IMR-90 (cell line): Measurements from ENCODE around the gene TNS3. TPM values are rescaled to one million over a fixed set of nuclear protein-coding genes. Genes with fewer than 3 reads are reported as not detected.

Experiments used
- ATAC-seq: fragments of 200-7000 bp; cut with Tn5 transposase; 2 replicates; pipeline ENCODE4 v1.9.1; 2020; ENCODE audit warnings: low read depth, mild to moderate bottlenecking, moderate library complexity
- BruUV-seq: library from RNA; stranded (reverse); fragments of 400-500 nt; replicated peaks from 2 replicates; lab custom pipeline; 2021; lab: Mats Ljungman, UMichigan
- CTCF ChIA-PET: fragments of 300-600 bp; formaldehyde crosslinking; extraction: SDS; loops from one replicate; lab custom pipeline; 2021; ENCODE audit warnings: antibody characterized with exemption; lab: Yijun Ruan, JAX
- POLR2A ChIA-PET: fragments of 300-600 bp; sonication (Branson Sonifier 250); formaldehyde crosslinking; loops from one replicate; lab custom pipeline; 2022; ENCODE audit warnings: antibody characterized with exemption; ENCODE audit not compliant: unreplicated experiment; lab: Charles Lee
- DNase-seq: peaks from one replicate; pipeline ENCODE4 v3.0.0; 2013
- H2AFZ ChIP-seq: replicated peaks from 2 replicates; pipeline ENCODE3; 2013; ENCODE audit warnings: low read length, mild to moderate bottlenecking; ENCODE audit not compliant: poor library complexity
- H2AK5ac ChIP-seq: 2 replicates; pipeline ENCODE4 v1.6.1; 2013; ENCODE audit warnings: low read depth, low read length, inconsistent platforms
- H2AK9ac ChIP-seq: replicated peaks from 2 replicates; pipeline ENCODE3; 2013; ENCODE audit warnings: mild to moderate bottlenecking, low read depth, low read length, moderate library complexity; ENCODE audit not compliant: poor library complexity
- H2BK120ac ChIP-seq: 2 replicates; pipeline ENCODE4 v1.6.1; 2013; ENCODE audit warnings: low read depth, low read length, inconsistent platforms
- H2BK15ac ChIP-seq: 3 replicates; pipeline ENCODE4 v1.6.1; 2013; ENCODE audit warnings: low read depth, low read length, inconsistent platforms
- H2BK20ac ChIP-seq: 2 replicates; pipeline ENCODE4 v1.6.1; 2013; ENCODE audit warnings: low read depth, mild to moderate bottlenecking, inconsistent platforms, low read length, moderate library complexity
- H2BK5ac ChIP-seq: 2 replicates; pipeline ENCODE4 v1.6.1; 2013; ENCODE audit warnings: mild to moderate bottlenecking, low read depth, low read length, inconsistent platforms; ENCODE audit not compliant: poor library complexity, severe bottlenecking
- H3K14ac ChIP-seq: replicated peaks from 2 replicates; pipeline ENCODE4 v1.6.1; 2013; ENCODE audit warnings: low read depth, low read length, inconsistent platforms
- H3K18ac ChIP-seq: 2 replicates; pipeline ENCODE4 v1.6.1; 2013; ENCODE audit warnings: low read depth, low read length, control low read depth
- H3K23ac ChIP-seq: 2 replicates; pipeline ENCODE4 v1.6.1; 2013; ENCODE audit warnings: low read depth, low read length, inconsistent platforms
- H3K27ac ChIP-seq: 2 replicates; pipeline ENCODE4 v1.5.1; 2013; ENCODE audit warnings: mild to moderate bottlenecking, control low read depth, low read length; ENCODE audit not compliant: insufficient read depth
- H3K27me3 ChIP-seq: 2 replicates; pipeline ENCODE4 v1.6.1; 2013; ENCODE audit warnings: low read length; ENCODE audit not compliant: control insufficient read depth, insufficient read depth
- H3K36me3 ChIP-seq: 2 replicates; pipeline ENCODE4 v1.6.1; 2013; ENCODE audit warnings: low read length, mixed read lengths; ENCODE audit not compliant: control insufficient read depth, insufficient read depth
- H3K4ac ChIP-seq: 2 replicates; pipeline ENCODE4 v1.6.1; 2013; ENCODE audit warnings: low read depth, low read length, inconsistent platforms
- H3K4me1 ChIP-seq: 2 replicates; pipeline ENCODE4 v1.6.1; 2013; ENCODE audit warnings: low read length, mixed read lengths; ENCODE audit not compliant: control insufficient read depth, insufficient read depth
- H3K4me2 ChIP-seq: 2 replicates; pipeline ENCODE4 v1.6.1; 2013; ENCODE audit warnings: low read depth, mild to moderate bottlenecking, control low read depth, low read length, moderate library complexity
- H3K4me3 ChIP-seq: 2 replicates; pipeline ENCODE4 v1.5.1; 2013; ENCODE audit warnings: low read depth, mild to moderate bottlenecking, control low read depth, low read length, moderate library complexity; ENCODE audit not compliant: insufficient read depth
- H3K56ac ChIP-seq: 2 replicates; pipeline ENCODE4 v1.6.1; 2013; ENCODE audit warnings: low read length, inconsistent platforms; ENCODE audit not compliant: insufficient read depth; ENCODE audit errors: extremely low read depth
- H3K79me1 ChIP-seq, 2 experiments: 2 replicates each; pipeline ENCODE4 v1.6.1; 2013; ENCODE audit warnings: low read length in 2 of 2, inconsistent platforms in 1 of 2, low read depth in 1 of 2
- H3K9ac ChIP-seq: 2 replicates; pipeline ENCODE4 v1.6.1; 2013; ENCODE audit warnings: low read depth, low read length, control low read depth
- H3K9me1 ChIP-seq: 2 replicates; pipeline ENCODE4 v1.6.1; 2013; ENCODE audit warnings: low read length, inconsistent platforms; ENCODE audit not compliant: insufficient read depth
- H3K9me3 ChIP-seq: 2 replicates; pipeline ENCODE4 v1.6.1; 2013; ENCODE audit warnings: low read length; ENCODE audit not compliant: control insufficient read depth, insufficient read depth
- H4K20me1 ChIP-seq: 2 replicates; pipeline ENCODE4 v1.6.1; 2013; ENCODE audit warnings: low read length, inconsistent platforms; ENCODE audit not compliant: insufficient read depth
- H4K5ac ChIP-seq: 2 replicates; pipeline ENCODE4 v1.6.1; 2013; ENCODE audit warnings: mild to moderate bottlenecking, low read depth, low read length, control low read depth
- H4K8ac ChIP-seq, 2 experiments: 2 replicates each; pipeline ENCODE4 v1.6.1; 2013; ENCODE audit warnings: low read depth in 2 of 2, low read length in 2 of 2, control low read depth in 1 of 2, inconsistent platforms in 1 of 2
- H4K91ac ChIP-seq: 2 replicates; pipeline ENCODE4 v1.6.1; 2013; ENCODE audit warnings: low read depth, low read length, inconsistent platforms; ENCODE audit not compliant: insufficient read depth
- CHD1 ChIP-seq: IDR thresholded peaks from 2 replicates; pipeline ENCODE4 v1.6.1; 2012; ENCODE audit warnings: low read depth, low read length, improper control_type of control experiment
- CTCF ChIP-seq: conservative IDR thresholded peaks from 2 replicates; pipeline ENCODE4 v1.5.1; 2012; ENCODE audit warnings: mild to moderate bottlenecking, low read depth, low read length, improper control_type of control experiment
- MAZ ChIP-seq: IDR thresholded peaks from 2 replicates; pipeline ENCODE4 v1.6.1; 2012; ENCODE audit warnings: low read depth, mild to moderate bottlenecking, low read length, improper control_type of control experiment, moderate library complexity, borderline replicate concordance
- MXI1 ChIP-seq: IDR thresholded peaks from 2 replicates; pipeline ENCODE4 v1.6.1; 2012; ENCODE audit warnings: low read depth, mild to moderate bottlenecking, low read length, moderate library complexity, borderline replicate concordance
- NFE2L2 ChIP-seq: fragments of 150-350 bp; IDR thresholded peaks from 2 replicates; pipeline ENCODE4 v1.6.1; 2016; ENCODE audit warnings: low read depth, mild to moderate bottlenecking, low read length
- WGBS, 2 experiments: methylation state at CpG; one replicate each; pipeline versions ENCODE4 v1.1.5 to v1.1.7; 2013; ENCODE audit warnings: missing lambda C conversion rate in 2 of 2; ENCODE audit not compliant: insufficient read length in 1 of 2; ENCODE audit errors: extremely low coverage in 2 of 2; 5-methylcytosine and 5-hydroxymethylcytosine counted together
- dilution Hi-C: fragments of 300-500 bp; cut with HindIII; formaldehyde crosslinking; loops from one replicate; pipeline ENCODE4 v1.14.3; 2018; ENCODE audit warnings: low sequenced_read_pairs; ENCODE audit not compliant: unreplicated experiment
- in situ Hi-C: fragments of 300-500 bp; cut with MboI; formaldehyde crosslinking; loops from 3 replicates; pipeline ENCODE4 v1.14.3; 2019; ENCODE audit warnings: low sequenced_read_pairs, inconsistent platforms, mixed read lengths
- intact Hi-C: fragments of 100-400 bp; cut with micrococcal nuclease; formaldehyde crosslinking; loops from 2 replicates; pipeline ENCODE4 v1.10.0; 2022
- polyA plus RNA-seq, 3 experiments: library from polyadenylated mRNA; depleted of rRNA; stranded (reverse); fragments of >200 nt; gene quantifications; 2 replicates each; pipeline ENCODE4 v1.2.3, GENCODE V29; 2012; ENCODE audit warnings: low replicate concordance in 1 of 3
- total RNA-seq: library from RNA; depleted of rRNA; stranded (reverse); fragments of >200 nt; gene quantifications from 2 replicates; pipeline ENCODE4 v1.2.3, GENCODE V29; 2012

TNS3 gene
- total and polyA plus RNA-seq, 2 of the 4 experiments (the other 2 are of a cell fraction) = 64.3 to 79.2 TPM

GRCh38 chr7:47423196-47423595 lies 158.7 kb downstream of the TNS3 start:
- Histone ChIP-seq H2BK15ac (no peak overlapping the region), H3K27me3 (no peaks in the 10 kb centered on the region), H3K56ac (no peak overlapping the region), H3K4me2 (no peak overlapping the region), H3K9me1 (peaks cover 24% of the 10 kb centered on the region), H2BK120ac (no peak overlapping the region), H2AFZ (no peak overlapping the region), H3K79me1 (peaks cover 2 to 59% of the 10 kb centered on the region in 2 experiments; a peak in 2 of 4 replicates), H3K4me1 (peaks cover 10% of the 10 kb centered on the region; the same call in 1 of the 2 replicates), H3K27ac (peak overlapping the region; percentile 1; the same call in 1 of the 2 replicates), H4K8ac (no peak overlapping the region), H2BK20ac (no peak overlapping the region), H2BK5ac (no peak overlapping the region), H3K14ac (peak overlapping the region; percentile 44; the same call in 1 of the 2 replicates), H2AK9ac (peak overlapping the region; percentile 76), H3K23ac (peak overlapping the region; percentile 17; the same call in 1 of the 2 replicates), H3K36me3 (peaks cover 50% of the 10 kb centered on the region), H3K4ac (peak overlapping the region; percentile 35; the same call in 1 of the 2 replicates), H3K18ac (no peak overlapping the region), H3K9ac (no peak overlapping the region), H4K5ac (no peak overlapping the region), H4K20me1 (peaks cover 22% of the 10 kb centered on the region), H3K9me3 (0 out of 2 replicates have a peak, but pooled peaks cover 2% of the 10 kb centered on the region), H2AK5ac (no peak overlapping the region), H4K91ac (peak overlapping the region; percentile 10; the same call in 1 of the 2 replicates), H3K4me3 (no peak overlapping the region)
- no TSS peak for BruUV-seq
- dilution Hi-C loops (no loop called here), intact Hi-C loops (no loop called here), in situ Hi-C loops (no loop called here)
- TF ChIP-seq CHD1 = no peak
- TF ChIP-seq NFE2L2 = no peak
- no peak for TF ChIP-seq CTCF
- no peak for TF ChIP-seq MXI1
- no peak for TF ChIP-seq MAZ
- ChIA-PET POLR2A (no interaction called here), CTCF (no interaction called here)
- no peak for DNase-seq
- no peak for ATAC-seq
- no CpG with 5 or more reads among the region's 3 CpGs for WGBS, 2 experiments
